ENCODE data around the gene TNXB. TPM values are rescaled to one million over a fixed set of nuclear protein-coding genes. Genes with fewer than 3 reads are reported as not detected.

Gene TNXB
- total and polyA plus RNA-seq, 2 donors (not counting 1 experiment from before 2014, with no cell fraction given): 8.1 to 63.9 TPM

DNA sequence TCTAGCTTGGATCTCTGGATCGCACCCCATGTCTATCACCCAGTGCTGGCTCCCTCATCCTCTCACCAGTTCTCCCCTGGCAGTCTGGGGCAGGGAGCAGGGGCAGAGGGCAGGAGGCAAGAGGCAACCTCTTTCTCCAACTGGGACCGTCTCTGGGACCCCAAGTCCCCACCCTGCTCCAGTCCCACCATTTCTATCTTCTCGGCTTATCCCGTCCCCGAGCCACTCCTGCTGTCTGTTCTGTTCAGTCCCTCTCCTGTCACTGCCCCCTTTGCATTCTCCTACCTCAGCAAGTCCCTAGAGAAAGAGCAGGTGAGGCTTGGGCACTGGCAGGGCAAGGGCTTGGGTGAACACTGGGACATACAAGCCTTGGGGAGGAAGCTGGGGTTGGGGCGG lies 625 bp upstream of the TNXB start:
- no peak for DNase-seq (ENCODE audit: low read depth in 2 of 2)
- no peak overlapping the region for H3K27ac ChIP-seq (ENCODE audit: insufficient read depth, low read length)
- H4K20me1 ChIP-seq (ENCODE audit: control insufficient read depth, extremely low read depth, insufficient read depth, low read length): no peaks in the 10 kb centered on the region
- H3K9ac ChIP-seq (ENCODE audit: insufficient read depth, low read length): no peak overlapping the region
- H3K4me1 ChIP-seq (ENCODE audit: control insufficient read depth, extremely low read depth, insufficient read depth, low read length): peaks cover 43% of the 10 kb centered on the region
- H3K27me3 ChIP-seq (ENCODE audit: control insufficient read depth, insufficient read depth, low read length): peaks cover 7% of the 10 kb centered on the region
- no peak overlapping the region for H3K4me3 ChIP-seq (replicated peaks in 1 of 4; ENCODE audit: control extremely low read depth in 1 of 4, insufficient read depth in 1 of 4, low read depth in 3 of 4, low read length in 4 of 4)
- TF ChIP-seq EZH2 (IDR thresholded peaks at IDR 0.05; ENCODE audit: low read length, missing control alignments) (no peak), CTCF (conservative IDR thresholded peaks at IDR 0.05 in 1 of 2, IDR thresholded peaks at IDR 0.05 in 1 of 2; ENCODE audit: low read depth in 1 of 2, low read length in 2 of 2) (no peak)
- H2AFZ ChIP-seq (ENCODE audit: low read length): no peak overlapping the region
- no peaks in the 10 kb centered on the region for H3K79me2 ChIP-seq (ENCODE audit: control insufficient read depth, insufficient read depth, low read length)
- peaks cover 2% of the 10 kb centered on the region for H3K36me3 ChIP-seq (ENCODE audit: control insufficient read depth, insufficient read depth, low read length)
- H3K9me3 ChIP-seq (ENCODE audit: control insufficient read depth, insufficient read depth, low read depth, low read length): no peaks in the 10 kb centered on the region
- no peak overlapping the region for H3K4me2 ChIP-seq (ENCODE audit: extremely low read depth, insufficient read depth, low read length)

GRCh38 chr6:32108727-32109113 lies 418 bp downstream of the TNXB start:
- Histone ChIP-seq H4K20me1 (ENCODE audit: control insufficient read depth, extremely low read depth, insufficient read depth, low read length) (no peaks in the 10 kb centered on the region), H3K9me3 (ENCODE audit: control insufficient read depth, insufficient read depth, low read depth, low read length) (no peaks in the 10 kb centered on the region), H3K27me3 (ENCODE audit: control insufficient read depth, insufficient read depth, low read length) (peaks cover 7% of the 10 kb centered on the region), H3K9ac (ENCODE audit: insufficient read depth, low read length) (peak overlapping the region; percentile 51), H3K79me2 (ENCODE audit: control insufficient read depth, insufficient read depth, low read length) (no peaks in the 10 kb centered on the region), H3K4me3 (replicated peaks in 1 of 4; ENCODE audit: control extremely low read depth in 1 of 4, insufficient read depth in 1 of 4, low read depth in 3 of 4, low read length in 4 of 4) (peak overlapping the region in 3 of 4 experiments; percentile 13 to 68 (median 56)), H3K4me1 (ENCODE audit: control insufficient read depth, extremely low read depth, insufficient read depth, low read length) (peaks cover 40% of the 10 kb centered on the region), H3K4me2 (ENCODE audit: extremely low read depth, insufficient read depth, low read length) (peak overlapping the region; percentile 91), H2AFZ (ENCODE audit: low read length) (no peak overlapping the region), H3K36me3 (ENCODE audit: control insufficient read depth, insufficient read depth, low read length) (peaks cover 2% of the 10 kb centered on the region), H3K27ac (ENCODE audit: insufficient read depth, low read length) (peak overlapping the region; percentile 69)
- TF ChIP-seq EZH2 (IDR thresholded peaks at IDR 0.05; ENCODE audit: low read length, missing control alignments) (no peak), CTCF (conservative IDR thresholded peaks at IDR 0.05 in 1 of 2, IDR thresholded peaks at IDR 0.05 in 1 of 2; ENCODE audit: low read depth in 1 of 2, low read length in 2 of 2) (no peak)
- no peak for DNase-seq (ENCODE audit: low read depth in 2 of 2)

DNA sequence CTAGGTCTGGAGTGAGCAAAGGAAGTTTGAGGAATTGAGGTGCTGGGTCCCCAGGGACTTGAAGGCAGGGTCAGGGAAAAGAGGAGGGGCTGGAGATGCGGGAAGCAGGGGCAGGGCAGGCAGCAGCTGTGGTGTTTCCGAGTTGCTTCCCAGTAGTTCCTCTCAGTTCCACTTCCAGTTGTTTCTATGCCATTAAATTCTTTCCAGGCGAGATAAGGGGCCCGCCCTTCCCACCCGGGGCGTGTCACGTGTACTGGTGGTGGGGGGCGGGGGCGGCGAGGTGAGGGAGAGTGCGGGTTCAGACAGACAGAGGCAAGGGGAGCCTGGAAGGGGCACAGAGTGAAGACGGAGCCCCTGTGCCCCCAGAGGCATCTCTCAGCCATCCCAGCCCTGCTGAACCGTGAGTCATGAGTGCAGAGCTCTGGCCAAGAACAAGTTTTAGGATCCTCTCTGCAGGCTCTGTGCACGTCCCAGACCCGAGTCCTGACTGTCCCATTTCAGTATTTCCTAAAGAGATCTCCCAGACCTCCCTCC lies 977 bp downstream of the TNXB start:
- Histone ChIP-seq H3K4me3 (replicated peaks in 1 of 4; ENCODE audit: control extremely low read depth in 1 of 4, insufficient read depth in 1 of 4, low read depth in 3 of 4, low read length in 4 of 4) (peak overlapping the region in 3 of 4 experiments; percentile 13 to 68 (median 56)), H4K20me1 (ENCODE audit: control insufficient read depth, extremely low read depth, insufficient read depth, low read length) (no peaks in the 10 kb centered on the region), H3K27ac (ENCODE audit: insufficient read depth, low read length) (peak overlapping the region; percentile 69), H3K36me3 (ENCODE audit: control insufficient read depth, insufficient read depth, low read length) (no peaks in the 10 kb centered on the region), H3K9ac (ENCODE audit: insufficient read depth, low read length) (peak overlapping the region; percentile 51), H3K27me3 (ENCODE audit: control insufficient read depth, insufficient read depth, low read length) (peaks cover 7% of the 10 kb centered on the region), H3K4me2 (ENCODE audit: extremely low read depth, insufficient read depth, low read length) (peak overlapping the region; percentile 91), H3K4me1 (ENCODE audit: control insufficient read depth, extremely low read depth, insufficient read depth, low read length) (peaks cover 34% of the 10 kb centered on the region), H2AFZ (ENCODE audit: low read length) (no peak overlapping the region), H3K9me3 (ENCODE audit: control insufficient read depth, insufficient read depth, low read depth, low read length) (no peaks in the 10 kb centered on the region), H3K79me2 (ENCODE audit: control insufficient read depth, insufficient read depth, low read length) (no peaks in the 10 kb centered on the region)
- no peak for TF ChIP-seq CTCF (conservative IDR thresholded peaks at IDR 0.05 in 1 of 2, IDR thresholded peaks at IDR 0.05 in 1 of 2; ENCODE audit: low read depth in 1 of 2, low read length in 2 of 2)
- TF ChIP-seq EZH2 (IDR thresholded peaks at IDR 0.05; ENCODE audit: low read length, missing control alignments): peak; percentile 21
- DNase-seq (ENCODE audit: low read depth in 2 of 2): peak in 1 of 2 donors; percentile 57
